ENCODE measurements around the gene LCNL1. TPM values are rescaled to one million over a fixed set of nuclear protein-coding genes. Genes with fewer than 3 reads are reported as not detected.

Gene LCNL1
- total RNA-seq, 4 donors from 2014 or later: 0.28 to 0.47 (median 0.36) TPM; not detected in 1

DNA sequence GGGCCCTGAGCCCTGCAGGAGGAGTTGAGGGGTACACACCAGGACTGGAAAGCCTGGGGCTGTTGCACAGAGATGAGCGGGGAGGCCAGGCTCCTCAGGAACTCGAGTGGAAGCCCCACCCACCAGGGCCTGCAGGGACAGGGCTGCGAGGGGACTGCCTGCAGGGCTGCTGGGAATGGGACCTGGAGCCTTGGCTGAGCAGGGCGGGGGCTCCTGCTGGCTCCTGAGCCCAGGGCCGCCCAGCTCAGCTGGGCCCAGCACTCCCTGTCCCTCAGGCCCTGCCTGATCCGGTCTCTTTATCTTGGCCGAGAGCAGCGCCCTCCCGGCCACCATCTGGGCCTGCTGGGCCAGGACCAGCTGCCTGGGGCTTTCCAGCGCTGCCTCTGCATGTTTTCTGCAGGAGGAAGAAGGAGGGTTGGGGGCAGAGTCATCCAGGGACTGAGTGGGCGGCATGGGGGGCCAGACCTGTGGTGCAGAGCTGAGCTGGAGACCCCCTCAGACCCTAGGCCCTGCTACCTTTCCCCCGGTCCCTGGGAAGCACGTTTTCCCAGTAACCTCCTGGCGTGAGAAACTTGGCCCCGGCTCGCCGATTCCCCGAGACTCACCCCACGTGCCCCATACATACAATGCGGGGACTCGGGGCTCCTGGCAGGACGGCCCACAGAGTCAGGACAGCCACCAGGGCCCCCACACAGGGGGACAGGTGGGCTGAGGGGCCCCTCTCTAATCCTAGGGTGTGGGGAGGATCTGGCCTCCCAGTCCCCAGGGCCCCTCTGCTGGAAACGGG, 21.3 kb upstream of the LCNL1 start:
- no peak for ATAC-seq (ENCODE audit: low FRiP score)
- DNase-seq (ENCODE audit: low spot score): no peak
- TF ChIP-seq CTCF (IDR thresholded peaks at IDR 0.05): no peak

DNA sequence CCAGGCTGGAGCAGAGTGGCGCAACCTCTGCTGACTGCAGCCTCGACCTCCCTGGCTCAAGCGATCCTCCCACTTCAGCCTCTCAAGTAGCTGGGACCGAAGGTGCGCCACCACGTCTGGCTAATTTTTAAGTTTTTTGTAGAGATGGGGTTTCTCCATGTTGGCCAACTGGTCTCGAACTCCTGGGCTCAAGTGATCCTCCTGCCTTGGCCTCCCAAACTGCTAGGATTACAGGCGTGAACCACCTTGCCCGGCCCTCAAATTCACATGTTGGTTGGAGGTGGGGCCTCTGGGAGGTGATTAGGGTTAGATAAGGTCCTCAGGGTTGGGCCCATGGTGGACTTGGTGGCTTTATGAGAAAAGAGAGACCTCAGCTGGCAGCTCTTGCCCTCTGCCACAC, 20.6 kb upstream of the LCNL1 start:
- DNase-seq (ENCODE audit: low spot score): no peak
- no peak for ATAC-seq (ENCODE audit: low FRiP score)
- TF ChIP-seq CTCF (IDR thresholded peaks at IDR 0.05): no peak

GRCh38 chr9:136962701-136963248, 20.0 kb upstream of the LCNL1 start:
- TF ChIP-seq CTCF (IDR thresholded peaks at IDR 0.05): no peak
- ATAC-seq (ENCODE audit: low FRiP score) (no peak), DNase-seq (ENCODE audit: low spot score) (no peak)

- ATAC-seq (ENCODE audit: low FRiP score) (no peak), DNase-seq (ENCODE audit: low spot score) (no peak)
- TF ChIP-seq CTCF (IDR thresholded peaks at IDR 0.05): no peak
These were observed 19.5 kb upstream of the LCNL1 start for GRCh38 chr9:136963341-136963740.

DNA sequence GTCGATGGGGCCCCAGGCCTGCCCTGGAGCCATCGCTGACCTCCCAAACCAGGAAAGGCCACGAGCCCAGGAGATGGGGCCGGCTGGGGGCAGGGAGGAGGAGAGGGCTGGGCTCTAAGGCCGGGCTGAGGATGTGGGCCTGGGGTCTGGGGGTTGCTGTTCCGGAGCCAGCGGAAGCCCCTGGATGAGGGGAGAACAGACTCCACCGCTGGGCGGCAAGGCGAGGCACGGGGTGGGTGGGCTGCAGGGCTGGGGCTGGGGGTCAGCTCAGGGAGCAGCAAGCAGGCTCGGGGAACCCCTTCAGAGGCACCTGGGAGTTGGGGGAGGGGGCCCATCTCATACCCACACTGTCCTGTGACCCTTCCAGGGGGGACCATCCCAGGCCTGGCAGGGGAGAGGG, 19.0 kb upstream of the LCNL1 start:
- ATAC-seq (ENCODE audit: low FRiP score) (no peak), DNase-seq (ENCODE audit: low spot score) (no peak)
- no peak for TF ChIP-seq CTCF (IDR thresholded peaks at IDR 0.05)

DNA sequence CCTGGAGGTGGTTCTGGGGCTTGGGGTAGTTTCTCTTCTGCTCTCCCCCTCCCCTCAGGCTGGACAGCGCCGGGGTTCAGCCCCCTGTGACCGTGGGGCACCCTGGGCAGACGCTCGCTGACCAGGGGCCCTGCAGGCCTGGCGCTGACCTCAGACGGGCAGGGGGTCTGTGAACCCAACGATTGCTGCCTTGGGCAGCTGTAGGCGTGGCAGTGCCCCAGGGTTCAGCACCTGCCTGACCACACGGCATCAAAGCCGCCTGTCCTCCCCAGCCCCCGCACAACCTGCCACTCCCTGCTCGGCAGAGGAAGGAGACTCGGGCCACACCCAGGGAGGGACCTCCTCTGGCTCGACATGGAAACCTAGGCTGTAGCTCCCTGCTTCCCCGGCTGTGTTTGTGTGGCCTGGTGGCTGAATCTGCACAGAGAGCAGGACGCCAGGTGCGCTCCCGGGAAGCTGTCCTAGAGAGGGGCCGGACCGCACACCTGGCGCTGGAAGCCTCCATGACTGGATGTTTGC, 18.6 kb upstream of the LCNL1 start:
- no peak for TF ChIP-seq CTCF (IDR thresholded peaks at IDR 0.05)
- no peak for ATAC-seq (ENCODE audit: low FRiP score)
- no peak for DNase-seq (ENCODE audit: low spot score)
